MG63 (cell line): ENCODE data around the gene RUBCN. TPM values are rescaled to one million over a fixed set of nuclear protein-coding genes. Genes with fewer than 3 reads are reported as not detected.
"Not testable (repeated sequence)": the region's sequence is repeated elsewhere in the genome, so short reads cannot be mapped to it uniquely, and the experiment has no call there.

Experiments
- DNase-seq: peaks from one replicate; pipeline ENCODE4 v3.0.0-alpha.2; 2020
- H3K27me3 ChIP-seq: fragments of 250-450 bp; sonication (Bioruptor Pico); 2 replicates; pipeline ENCODE4 v1.5.1; 2020; ENCODE audit warnings: mild to moderate bottlenecking, moderate library complexity
- H3K36me3 ChIP-seq: fragments of 250-450 bp; sonication (Bioruptor Pico); 2 replicates; pipeline ENCODE4 v1.5.1; 2020; ENCODE audit warnings: mild to moderate bottlenecking, moderate library complexity
- H3K4me3 ChIP-seq: fragments of 250-450 bp; sonication (Bioruptor Pico); 2 replicates; pipeline ENCODE4 v1.5.1; 2020; ENCODE audit warnings: mild to moderate bottlenecking, moderate library complexity
- H3K9me3 ChIP-seq: fragments of 250-450 bp; sonication (Bioruptor Pico); 2 replicates; pipeline ENCODE4 v1.5.1; 2020; ENCODE audit warnings: mild to moderate bottlenecking, moderate library complexity
- total RNA-seq: library from RNA; depleted of rRNA; stranded (reverse); fragments of >200 nt; shearing (Covaris generic); gene quantifications from 2 replicates; pipeline ENCODE4 v1.2.3, GENCODE V29; 2014; ENCODE audit warnings: low replicate concordance

The RUBCN gene
- total RNA-seq, 1 experiment from 2014 or later = 3.2 TPM

- H3K4me3 ChIP-seq = peak overlapping the region; percentile 49
- no peaks in the 10 kb centered on the region; the same call in 1 of the 2 replicates for H3K36me3 ChIP-seq
- no peaks in the 10 kb centered on the region for H3K27me3 ChIP-seq
- no peaks in the 10 kb centered on the region for H3K9me3 ChIP-seq
- peak; percentile 95 for DNase-seq
These were observed 24.6 kb downstream of the RUBCN start for GRCh38 chr3:197711973-197712707.

GRCh38 chr3:197710965-197711364 lies 25.7 kb downstream of the RUBCN start:
- not testable (repeated sequence) for H3K27me3 ChIP-seq, H3K9me3 ChIP-seq, H3K4me3 ChIP-seq, H3K36me3 ChIP-seq, DNase-seq

- Histone ChIP-seq H3K9me3 (no peaks in the 10 kb centered on the region), H3K36me3 (peaks cover 3% of the 10 kb centered on the region), H3K4me3 (no peak overlapping the region), H3K27me3 (no peaks in the 10 kb centered on the region)
- DNase-seq = no peak
These were observed 27.6 kb downstream of the RUBCN start for GRCh38 chr3:197709135-197709534.

- no peaks in the 10 kb centered on the region; the same call in 1 of the 2 replicates for H3K9me3 ChIP-seq
- peaks cover 25% of the 10 kb centered on the region for H3K36me3 ChIP-seq
- no peak for DNase-seq
- H3K27me3 ChIP-seq = no peaks in the 10 kb centered on the region
- no peak overlapping the region for H3K4me3 ChIP-seq
These were observed 30.0 kb downstream of the RUBCN start for GRCh38 chr3:197706658-197707057.

- Histone ChIP-seq H3K27me3 (no peaks in the 10 kb centered on the region), H3K36me3 (peaks cover 55% of the 10 kb centered on the region), H3K4me3 (no peak overlapping the region), H3K9me3 (no peaks in the 10 kb centered on the region; the same call in none of the 2 replicates)
- no peak for DNase-seq
These were observed 34.9 kb downstream of the RUBCN start for GRCh38 chr3:197701841-197702240.

- Histone ChIP-seq H3K36me3 (peaks cover 62% of the 10 kb centered on the region), H3K27me3 (no peaks in the 10 kb centered on the region), H3K9me3 (no peaks in the 10 kb centered on the region; the same call in none of the 2 replicates), H3K4me3 (no peak overlapping the region)
- no peak for DNase-seq
These were observed 36.6 kb downstream of the RUBCN start for GRCh38 chr3:197700095-197700494.

GRCh38 chr3:197697355-197697754 lies 39.3 kb downstream of the RUBCN start:
- no peaks in the 10 kb centered on the region for H3K27me3 ChIP-seq
- no peaks in the 10 kb centered on the region; the same call in none of the 2 replicates for H3K9me3 ChIP-seq
- H3K4me3 ChIP-seq = no peak overlapping the region
- DNase-seq = no peak
- H3K36me3 ChIP-seq = peaks cover 65% of the 10 kb centered on the region

- Histone ChIP-seq H3K36me3 (peaks cover 53% of the 10 kb centered on the region), H3K27me3 (no peaks in the 10 kb centered on the region), H3K4me3 (no peak overlapping the region), H3K9me3 (no peaks in the 10 kb centered on the region; the same call in 1 of the 2 replicates)
- DNase-seq = no peak
These were observed 42.5 kb downstream of the RUBCN start for GRCh38 chr3:197694251-197694650.

- H3K36me3 ChIP-seq = peaks cover 40% of the 10 kb centered on the region
- H3K4me3 ChIP-seq = no peak overlapping the region
- no peaks in the 10 kb centered on the region for H3K27me3 ChIP-seq
- DNase-seq = no peak
- no peaks in the 10 kb centered on the region for H3K9me3 ChIP-seq
These were observed 44.1 kb downstream of the RUBCN start for GRCh38 chr3:197692641-197693040.

GRCh38 chr3:197690754-197691153 lies 46.0 kb downstream of the RUBCN start:
- no peaks in the 10 kb centered on the region for H3K27me3 ChIP-seq

GRCh38 chr3:197687570-197687969 lies 49.1 kb downstream of the RUBCN start:
- H3K27me3 ChIP-seq = no peaks in the 10 kb centered on the region
- H3K36me3 ChIP-seq = peaks cover 15% of the 10 kb centered on the region
- no peak overlapping the region for H3K4me3 ChIP-seq
- no peaks in the 10 kb centered on the region for H3K9me3 ChIP-seq
- DNase-seq = no peak

More at GRCh38 chr3:197690754-197691153, 46.0 kb downstream of the RUBCN start:
- Histone ChIP-seq H3K4me3 (no peak overlapping the region), H3K9me3 (no peaks in the 10 kb centered on the region), H3K36me3 (peaks cover 31% of the 10 kb centered on the region)
- DNase-seq = no peak

- no peak for DNase-seq
- no peaks in the 10 kb centered on the region for H3K27me3 ChIP-seq
- peaks cover 15% of the 10 kb centered on the region for H3K36me3 ChIP-seq
- no peaks in the 10 kb centered on the region for H3K9me3 ChIP-seq
- no peak overlapping the region for H3K4me3 ChIP-seq
These were observed 49.8 kb downstream of the RUBCN start for GRCh38 chr3:197686899-197687298.

- Histone ChIP-seq H3K27me3 (no peaks in the 10 kb centered on the region), H3K9me3 (no peaks in the 10 kb centered on the region), H3K4me3 (no peak overlapping the region), H3K36me3 (peaks cover 24% of the 10 kb centered on the region)
- no peak for DNase-seq
These were observed 51.2 kb downstream of the RUBCN start for GRCh38 chr3:197685546-197685945.

GRCh38 chr3:197683191-197683590 lies 53.5 kb downstream of the RUBCN start:
- DNase-seq = no peak
- no peaks in the 10 kb centered on the region for H3K9me3 ChIP-seq
- H3K27me3 ChIP-seq = no peaks in the 10 kb centered on the region
- H3K36me3 ChIP-seq = peaks cover 27% of the 10 kb centered on the region
- H3K4me3 ChIP-seq = no peak overlapping the region

GRCh38 chr3:197682713-197683112 lies 54.0 kb downstream of the RUBCN start:
- DNase-seq = no peak
- H3K4me3 ChIP-seq = no peak overlapping the region
- no peaks in the 10 kb centered on the region for H3K9me3 ChIP-seq
- H3K27me3 ChIP-seq = no peaks in the 10 kb centered on the region
- H3K36me3 ChIP-seq = peaks cover 27% of the 10 kb centered on the region

- no peaks in the 10 kb centered on the region for H3K27me3 ChIP-seq
- H3K4me3 ChIP-seq = no peak overlapping the region
- DNase-seq = no peak
- H3K9me3 ChIP-seq = no peaks in the 10 kb centered on the region
- H3K36me3 ChIP-seq = peaks cover 27% of the 10 kb centered on the region
These were observed 55.7 kb downstream of the RUBCN start for GRCh38 chr3:197680955-197681521.

- H3K36me3 ChIP-seq = peaks cover 11% of the 10 kb centered on the region
- DNase-seq = no peak
- H3K9me3 ChIP-seq = no peaks in the 10 kb centered on the region
- H3K4me3 ChIP-seq = no peak overlapping the region
- H3K27me3 ChIP-seq = no peaks in the 10 kb centered on the region
These were observed 60.8 kb downstream of the RUBCN start for GRCh38 chr3:197675951-197676350.

- no peak overlapping the region for H3K4me3 ChIP-seq
- no peak for DNase-seq
- peaks cover 9% of the 10 kb centered on the region for H3K36me3 ChIP-seq
- no peaks in the 10 kb centered on the region for H3K9me3 ChIP-seq
- no peaks in the 10 kb centered on the region for H3K27me3 ChIP-seq
These were observed 61.2 kb downstream of the RUBCN start for GRCh38 chr3:197675563-197675860.
